CD14-positive monocyte (primary cell): Measurements from ENCODE around the gene PARP3. TPM values are rescaled to one million over a fixed set of nuclear protein-coding genes. Genes with fewer than 3 reads are reported as not detected.

Experiments used
- DNase-seq, 3 donors: peaks; one replicate each; pipeline ENCODE4 v3.0.0-alpha.2; 2011 to 2022
- H2AFZ ChIP-seq: 2 replicates; pipeline ENCODE4 v1.6.0; 2012; ENCODE audit warnings: mild to moderate bottlenecking, low read depth, low read length, inconsistent platforms; ENCODE audit not compliant: insufficient read depth, poor library complexity, severe bottlenecking
- H3K27ac ChIP-seq, 2 donors: 1 replicate in 1 of 2; 2 replicates in 1 of 2; pipeline ENCODE4 v1.5.1; 2012 to 2013; ENCODE audit warnings: low read length in 2 of 2, control low read depth in 1 of 2, inconsistent platforms in 1 of 2, low read depth in 1 of 2, mild to moderate bottlenecking in 1 of 2
- H3K27me3 ChIP-seq, 2 donors: one replicate each; pipeline versions ENCODE4 v1.6.0 to v1.6.1; 2011 to 2013; ENCODE audit warnings: low read length in 2 of 2; ENCODE audit not compliant: control insufficient read depth in 2 of 2, insufficient read depth in 2 of 2
- H3K36me3 ChIP-seq, 2 donors: replicated peaks in 1 of 2; 1 replicate in 1 of 2; 2 replicates in 1 of 2; pipeline versions ENCODE4 v1.5.1 to v1.6.1; 2012 to 2013; ENCODE audit warnings: low read length in 2 of 2, control low read depth in 1 of 2, inconsistent platforms in 1 of 2, mild to moderate bottlenecking in 1 of 2; ENCODE audit not compliant: insufficient read depth in 2 of 2, control insufficient read depth in 1 of 2
- H3K4me1 ChIP-seq, 2 donors: 1 replicate in 1 of 2; 2 replicates in 1 of 2; pipeline versions ENCODE4 v1.5.1 to v1.6.1; 2012 to 2013; ENCODE audit warnings: low read length in 2 of 2, control low read depth in 1 of 2, inconsistent platforms in 1 of 2, mild to moderate bottlenecking in 1 of 2, moderate library complexity in 1 of 2; ENCODE audit not compliant: insufficient read depth in 2 of 2, control insufficient read depth in 1 of 2
- H3K4me2 ChIP-seq: replicated peaks from 2 replicates; pipeline ENCODE3; 2012; ENCODE audit warnings: low read length, moderate library complexity, mild to moderate bottlenecking; ENCODE audit not compliant: poor library complexity, severe bottlenecking; ENCODE audit errors: extremely low read depth
- H3K4me3 ChIP-seq, 3 experiments: fragments of 200-600 bp in 1 of 3; sonication (generic) in 1 of 3; replicated peaks in 1 of 3; 1 replicate in 2 of 3; 2 replicates in 1 of 3; pipeline ENCODE4 v1.5.1; 2011 to 2013; ENCODE audit warnings: low read length in 3 of 3, mild to moderate bottlenecking in 3 of 3, control low read depth in 2 of 3, low read depth in 2 of 3, inconsistent platforms in 1 of 3, moderate library complexity in 1 of 3
- H3K79me2 ChIP-seq: 2 replicates; pipeline ENCODE4 v1.6.0; 2012; ENCODE audit warnings: mild to moderate bottlenecking, control low read depth, inconsistent platforms, low read length, moderate library complexity; ENCODE audit not compliant: insufficient read depth
- H3K9ac ChIP-seq: 2 replicates; pipeline ENCODE4 v1.6.0; 2017; ENCODE audit warnings: low read length, mild to moderate bottlenecking; ENCODE audit not compliant: insufficient read depth, poor library complexity, severe bottlenecking
- H3K9me3 ChIP-seq, 2 donors: replicated peaks in 1 of 2; 1 replicate in 1 of 2; 2 replicates in 1 of 2; pipeline versions ENCODE4 v1.5.1 to v1.6.1; 2012 to 2013; ENCODE audit warnings: low read length in 2 of 2, control low read depth in 1 of 2; ENCODE audit not compliant: control insufficient read depth in 1 of 2, insufficient read depth in 1 of 2
- H4K20me1 ChIP-seq: 2 replicates; pipeline ENCODE4 v1.6.0; 2012; ENCODE audit warnings: mild to moderate bottlenecking, low read length, control low read depth, moderate library complexity; ENCODE audit not compliant: insufficient read depth
- H3K27ac Mint-ChIP-seq, 7 donors: one replicate each; pipeline ENCODE4 v1.8.0; 2020; ENCODE audit warnings: mild to moderate bottlenecking in 7 of 7, mixed read lengths in 7 of 7, moderate library complexity in 6 of 7, inconsistent platforms in 2 of 7
- H3K27me3 Mint-ChIP-seq, 3 donors: one replicate each; pipeline ENCODE4 v1.8.0; 2021 to 2022; ENCODE audit warnings: low read depth in 3 of 3, mild to moderate bottlenecking in 3 of 3, mixed read lengths in 3 of 3, moderate library complexity in 3 of 3, inconsistent platforms in 1 of 3
- H3K36me3 Mint-ChIP-seq, 2 donors: one replicate each; pipeline ENCODE4 v1.8.0; 2020; ENCODE audit warnings: mixed read lengths in 2 of 2, inconsistent platforms in 1 of 2, mild to moderate bottlenecking in 1 of 2
- H3K4me1 Mint-ChIP-seq: one replicate; pipeline ENCODE4 v1.8.0; 2020; ENCODE audit warnings: mild to moderate bottlenecking, mixed read lengths
- H3K4me3 Mint-ChIP-seq, 2 donors: one replicate each; pipeline ENCODE4 v1.8.0; 2020; ENCODE audit warnings: mild to moderate bottlenecking in 2 of 2, mixed read lengths in 2 of 2, moderate library complexity in 1 of 2
- H3K9me3 Mint-ChIP-seq, 7 donors: one replicate each; pipeline ENCODE4 v1.8.0; 2020 to 2022; ENCODE audit warnings: mixed read lengths in 7 of 7, mild to moderate bottlenecking in 6 of 7, moderate library complexity in 6 of 7, inconsistent platforms in 2 of 7
- WGBS: methylation state at CpG from one replicate; pipeline ENCODE4 v1.1.5; 2013; ENCODE audit warnings: missing lambda C conversion rate; ENCODE audit not compliant: insufficient coverage; 5-methylcytosine and 5-hydroxymethylcytosine counted together
- intact Hi-C, 2 donors: fragments of 100-400 bp; cut with micrococcal nuclease; formaldehyde crosslinking; loops; one replicate each; pipeline versions ENCODE4 v1.15.0 to v1.15.1; 2023
- polyA plus RNA-seq, 3 donors: library from polyadenylated mRNA; depleted of rRNA in 1 of 3; unstranded in 2 of 3; stranded (reverse) in 1 of 3; fragments of 300-500 nt in 2 of 3; fragments of >200 nt in 1 of 3; fragmentation: Illumina TruSeq in 2 of 3; gene quantifications; 1 replicate in 2 of 3; 2 replicates in 1 of 3; pipeline ENCODE4 v1.2.3, GENCODE V29; 2012 to 2021
- TF ChIP-seq, protein P1 (sequence below): fragments of 200-600 bp; IDR thresholded peaks from one replicate; pipeline ENCODE4 v1.8.0; 2022; ENCODE audit warnings: antibody characterized with exemption, mild to moderate bottlenecking

PARP3 gene
- polyA plus RNA-seq, 3 donors, result 1.2 to 6.9 (median 1.7) TPM

DNA sequence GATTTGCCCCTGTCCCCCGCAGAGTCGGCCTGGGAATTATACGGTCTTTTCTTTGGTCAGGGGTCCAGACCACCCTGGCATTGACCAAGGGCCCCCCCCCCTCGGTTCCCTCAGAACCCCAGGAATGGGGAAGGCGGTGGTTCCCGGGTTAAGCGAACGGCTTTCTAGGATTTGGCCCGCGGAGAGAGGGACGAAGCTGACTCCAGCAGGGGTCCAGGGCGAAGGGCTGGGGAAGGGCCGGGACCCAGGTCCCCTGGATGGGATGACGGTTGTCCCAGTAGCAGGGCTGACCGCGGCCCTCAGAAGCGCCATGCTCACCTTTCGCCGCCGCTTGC lies 733 bp upstream of the PARP3 start:
- H3K4me3 ChIP-seq, result peak overlapping the region; percentile 54 to 90 (median 61)
- no peaks in the 10 kb centered on the region for H3K27me3 Mint-ChIP-seq
- intact Hi-C loops, result loop anchor here (5.0 kb wide), 3 partner anchors 116 to 201 kb away; partner anchors contain the start of gene DUSP7 (in 1 of the 2)
- H3K4me1 Mint-ChIP-seq, result peaks cover 28% of the 10 kb centered on the region
- peaks cover 19 to 30% of the 10 kb centered on the region in 2 donors for H3K36me3 ChIP-seq
- peaks cover 23 to 29% of the 10 kb centered on the region in 2 donors for H3K36me3 Mint-ChIP-seq
- no peaks in the 10 kb centered on the region for H4K20me1 ChIP-seq
- peaks cover 22 to 27% of the 10 kb centered on the region in 2 donors for H3K4me1 ChIP-seq
- H3K4me3 Mint-ChIP-seq, result peak overlapping the region; percentile 86 to 90
- DNase-seq, result no peak
- H3K9me3 ChIP-seq, result no peaks in the 10 kb centered on the region
- peak overlapping the region; percentile 96 for H3K4me2 ChIP-seq
- peaks cover 19% of the 10 kb centered on the region for H3K79me2 ChIP-seq
- H3K27me3 ChIP-seq, result no peaks in the 10 kb centered on the region
- peak overlapping the region in 1 of 2 donors; percentile 60 for H3K27ac ChIP-seq
- WGBS, result under 1% methylated on average over 20 of the region's 20 CpGs
- H3K27ac Mint-ChIP-seq, result peak overlapping the region in 2 of 7 donors; percentile 67 to 86
- peak overlapping the region; percentile 73 for H3K9ac ChIP-seq
- TF ChIP-seq, protein P1, sequence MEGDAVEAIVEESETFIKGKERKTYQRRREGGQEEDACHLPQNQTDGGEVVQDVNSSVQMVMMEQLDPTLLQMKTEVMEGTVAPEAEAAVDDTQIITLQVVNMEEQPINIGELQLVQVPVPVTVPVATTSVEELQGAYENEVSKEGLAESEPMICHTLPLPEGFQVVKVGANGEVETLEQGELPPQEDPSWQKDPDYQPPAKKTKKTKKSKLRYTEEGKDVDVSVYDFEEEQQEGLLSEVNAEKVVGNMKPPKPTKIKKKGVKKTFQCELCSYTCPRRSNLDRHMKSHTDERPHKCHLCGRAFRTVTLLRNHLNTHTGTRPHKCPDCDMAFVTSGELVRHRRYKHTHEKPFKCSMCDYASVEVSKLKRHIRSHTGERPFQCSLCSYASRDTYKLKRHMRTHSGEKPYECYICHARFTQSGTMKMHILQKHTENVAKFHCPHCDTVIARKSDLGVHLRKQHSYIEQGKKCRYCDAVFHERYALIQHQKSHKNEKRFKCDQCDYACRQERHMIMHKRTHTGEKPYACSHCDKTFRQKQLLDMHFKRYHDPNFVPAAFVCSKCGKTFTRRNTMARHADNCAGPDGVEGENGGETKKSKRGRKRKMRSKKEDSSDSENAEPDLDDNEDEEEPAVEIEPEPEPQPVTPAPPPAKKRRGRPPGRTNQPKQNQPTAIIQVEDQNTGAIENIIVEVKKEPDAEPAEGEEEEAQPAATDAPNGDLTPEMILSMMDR, result no peak
- peaks cover 0 to 2% (median 0%) of the 10 kb centered on the region in 7 donors for H3K9me3 Mint-ChIP-seq
- peak overlapping the region; percentile 95 for H2AFZ ChIP-seq

DNA sequence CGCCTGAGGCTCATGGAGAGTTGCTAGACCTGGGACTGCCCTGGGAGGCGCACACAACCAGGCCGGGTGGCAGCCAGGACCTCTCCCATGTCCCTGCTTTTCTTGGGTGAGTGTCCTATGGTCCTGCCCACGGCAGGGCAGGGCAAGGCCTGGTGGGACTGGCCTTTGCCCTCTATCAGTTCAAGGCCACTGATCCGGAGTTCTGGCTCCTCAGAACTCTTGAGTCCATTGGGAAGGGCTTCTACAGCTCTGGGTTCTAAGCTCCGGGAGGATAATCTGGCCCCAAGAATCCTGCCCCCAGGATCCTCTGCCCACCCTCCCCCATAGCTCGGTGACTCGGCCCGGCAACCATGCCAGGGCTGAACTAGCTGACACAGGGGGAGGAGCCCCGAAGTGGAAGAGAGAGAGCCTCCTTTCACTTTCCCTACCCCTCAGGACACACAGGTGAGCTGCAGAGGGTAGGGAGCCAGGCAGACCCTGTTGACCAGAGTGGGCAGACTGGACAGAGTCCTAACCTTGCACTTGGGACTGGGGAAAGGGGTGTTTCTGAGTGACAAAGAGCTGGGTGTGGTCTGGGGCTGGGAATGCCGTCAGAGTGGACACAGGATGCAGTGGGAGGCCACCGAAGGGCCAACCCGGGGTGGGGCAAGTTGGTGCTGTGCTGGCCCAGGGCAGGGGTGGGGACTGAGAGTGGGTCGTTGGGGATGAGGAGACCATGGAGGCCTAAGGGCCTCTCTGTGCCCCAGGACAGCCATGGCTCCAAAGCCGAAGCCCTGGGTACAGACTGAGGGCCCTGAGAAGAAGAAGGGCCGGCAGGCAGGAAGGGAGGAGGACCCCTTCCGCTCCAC lies 664 bp downstream of the PARP3 start:
- intact Hi-C loops, result loop anchor here (2.0 to 5.0 kb wide), 5 partner anchors 32 to 199 kb away; partner anchors contain the start of genes ABHD14A (in 2 of the 2), ABHD14B (in 2 of the 2), DUSP7 (in 1 of the 2) and RPL29 (in 1 of the 2)
- TF ChIP-seq, protein P1, result no peak
- peak overlapping the region; percentile 74 to 91 (median 84) for H3K27ac Mint-ChIP-seq

More for the DNA sequence above, 664 bp downstream of the PARP3 start:
- H3K27me3 Mint-ChIP-seq, result peaks cover 0 to 2% (median 2%) of the 10 kb centered on the region in 3 donors
- peaks cover 0 to 1% (median 0%) of the 10 kb centered on the region in 7 donors for H3K9me3 Mint-ChIP-seq
- Histone ChIP-seq H3K36me3 (peaks cover 7 to 16% of the 10 kb centered on the region in 2 donors), H4K20me1 (no peaks in the 10 kb centered on the region), H2AFZ (peak overlapping the region; percentile 85), H3K27me3 (no peaks in the 10 kb centered on the region), H3K79me2 (peaks cover 19% of the 10 kb centered on the region), H3K4me3 (peak overlapping the region; percentile 35 to 90 (median 48)), H3K4me2 (peak overlapping the region; percentile 96), H3K9me3 (no peaks in the 10 kb centered on the region), H3K4me1 (peaks cover 22 to 27% of the 10 kb centered on the region in 2 donors), H3K27ac (peak overlapping the region; percentile 58 to 86), H3K9ac (peak overlapping the region; percentile 76)
- peak; percentile 26 to 38 (median 38) for DNase-seq
- 47% methylated on average over 10 of the region's 17 CpGs for WGBS
- peaks cover 9 to 16% of the 10 kb centered on the region in 2 donors for H3K36me3 Mint-ChIP-seq
- H3K4me1 Mint-ChIP-seq, result peaks cover 28% of the 10 kb centered on the region
- H3K4me3 Mint-ChIP-seq, result peak overlapping the region; percentile 85 to 86
